K562 (cell line): Measurements from ENCODE around the gene PCDH7. TPM values are rescaled to one million over a fixed set of nuclear protein-coding genes. Genes with fewer than 3 reads are reported as not detected.

Source experiments
- ATAC-seq: fragments of 200-7000 bp; cut with Tn5 transposase; 3 replicates; pipeline ENCODE4 v1.9.1; 2020; ENCODE audit warnings: moderate library complexity
- BruUV-seq: library from RNA; stranded (reverse); fragments of 400-500 nt; replicated peaks from 2 replicates; lab custom pipeline; 2021; lab: Mats Ljungman, UMichigan
- CTCF ChIA-PET: fragments of 300-600 bp; formaldehyde crosslinking; extraction: SDS; loops from one replicate; lab custom pipeline; 2021; ENCODE audit warnings: low intra/inter-chr PET ratio; lab: Yijun Ruan, JAX
- POLR2A ChIA-PET: fragments of 300-600, 350-650 bp; sonication (Branson Sonifier 250); formaldehyde crosslinking; extraction: SDS; loops from one replicate; lab custom pipeline; 2021; ENCODE audit warnings: antibody characterized with exemption, inconsistent platforms; lab: Yijun Ruan, JAX
- DNase-seq, 4 experiments: peaks; one replicate each; pipeline versions ENCODE4 v3.0.0 to v3.0.0-alpha.2; 2011 to 2018; ENCODE audit warnings: low spot score in 3 of 4, mixed read lengths in 3 of 4; ENCODE audit errors: extremely low read depth in 1 of 4
- FAIRE-seq: peaks from 2 replicates; lab custom pipeline; 2011; peaks lifted over from hg19 to GRCh38; lab: Jason Lieb, UNC
- H2AFZ ChIP-seq: 2 replicates; pipeline ENCODE4 v1.6.0; 2011; ENCODE audit warnings: low read depth, low read length, control low read depth, inconsistent platforms
- H3K27ac ChIP-seq: fragments of 200-600 bp; 3 replicates; pipeline ENCODE4 v1.8.0; 2011; ENCODE audit warnings: low read depth, mild to moderate bottlenecking, control low read depth, inconsistent platforms, low read length, moderate library complexity, mixed read lengths; ENCODE audit errors: extremely low read depth
- H3K27me3 ChIP-seq, 2 experiments: fragments of 300-600 bp in 1 of 2; 2 replicates in 1 of 2; 3 replicates in 1 of 2; pipeline versions ENCODE4 v1.6.0 to v1.8.0; 2011; ENCODE audit warnings: inconsistent platforms in 2 of 2, low read length in 2 of 2, mild to moderate bottlenecking in 1 of 2, mixed read lengths in 1 of 2, moderate library complexity in 1 of 2; ENCODE audit not compliant: control insufficient read depth in 2 of 2, insufficient read depth in 2 of 2
- H3K36me3 ChIP-seq: fragments of 300-600 bp; 3 replicates; pipeline ENCODE4 v1.8.0; 2011; ENCODE audit warnings: mild to moderate bottlenecking, low read length, inconsistent platforms; ENCODE audit not compliant: control insufficient read depth, insufficient read depth
- H3K4me1 ChIP-seq, 2 experiments: fragments of 200-600 bp in 1 of 2; replicated peaks in 1 of 2; 2 replicates in 1 of 2; 3 replicates in 1 of 2; pipeline versions ENCODE4 v1.5.1 to v1.8.0; 2011; ENCODE audit warnings: inconsistent platforms in 2 of 2, low read length in 2 of 2, mild to moderate bottlenecking in 1 of 2, mixed read lengths in 1 of 2, moderate library complexity in 1 of 2; ENCODE audit not compliant: control insufficient read depth in 2 of 2, insufficient read depth in 2 of 2
- H3K4me2 ChIP-seq: 2 replicates; pipeline ENCODE4 v1.6.1; 2011; ENCODE audit warnings: low read length, control low read depth, inconsistent platforms, mixed read lengths; ENCODE audit not compliant: insufficient read depth
- H3K4me3 ChIP-seq: fragments of 200-600 bp; sonication (generic), shearing (Covaris generic); 2 replicates; pipeline ENCODE4 v1.5.1; 2016; ENCODE audit warnings: control low read depth, inconsistent platforms
- H3K79me2 ChIP-seq: fragments of 200-600 bp; 3 replicates; pipeline ENCODE4 v1.8.0; 2011; ENCODE audit warnings: low read length, inconsistent platforms; ENCODE audit not compliant: control insufficient read depth, insufficient read depth
- H3K9ac ChIP-seq, 2 experiments: 2 replicates each; pipeline versions ENCODE4 v1.6.0 to v1.6.1; 2011; ENCODE audit warnings: low read depth in 2 of 2, low read length in 2 of 2, control low read depth in 1 of 2, inconsistent platforms in 1 of 2, mild to moderate bottlenecking in 1 of 2, mixed read lengths in 1 of 2; ENCODE audit not compliant: insufficient read depth in 1 of 2
- H3K9me1 ChIP-seq: one replicate; pipeline ENCODE4 v1.6.0; 2011; ENCODE audit warnings: inconsistent platforms, mild to moderate bottlenecking, low read length, moderate library complexity; ENCODE audit not compliant: control insufficient read depth, insufficient read depth
- H3K9me3 ChIP-seq: replicated peaks from 2 replicates; pipeline ENCODE4 v1.5.1; 2011; ENCODE audit warnings: low read depth, low read length, inconsistent platforms; ENCODE audit not compliant: control insufficient read depth, insufficient read depth
- H4K20me1 ChIP-seq: replicated peaks from 2 replicates; pipeline ENCODE4 v1.6.1; 2011; ENCODE audit warnings: low read length, inconsistent platforms, mixed read lengths; ENCODE audit not compliant: control insufficient read depth, insufficient read depth
- DIDO1 ChIP-seq: fragments of 450-650 bp; IDR thresholded peaks from 2 replicates; pipeline ENCODE4 v1.6.1; 2016; ENCODE audit warnings: low read depth, missing biosample characterization, missing genetic modification characterization
- NCOA6 ChIP-seq: fragments of 450-650 bp; IDR thresholded peaks from 2 replicates; pipeline ENCODE4 v1.6.1; 2017; ENCODE audit warnings: mild to moderate bottlenecking
- NR3C1 ChIP-seq: sonication (generic); formaldehyde crosslinking; IDR thresholded peaks from 2 replicates; pipeline ENCODE4 v1.8.1; 2022; ENCODE audit warnings: missing genetic modification reagents
- WGBS: fragments of 100-300 bp; shearing (Covaris generic); methylation state at CpG from one replicate; pipeline ENCODE4 v1.1.6; 2016; ENCODE audit warnings: low coverage, mixed read lengths; ENCODE audit not compliant: insufficient coverage; ENCODE audit errors: missing lambda C conversion rate; 5-methylcytosine and 5-hydroxymethylcytosine counted together
- in situ Hi-C: fragments of 300-500 bp; cut with MboI; formaldehyde crosslinking; loops from 4 replicates; pipeline ENCODE4 v1.15.0; 2018; ENCODE audit warnings: inconsistent platforms, mixed read lengths
- intact Hi-C: fragments of 100-400 bp; cut with micrococcal nuclease; formaldehyde crosslinking; loops from 2 replicates; pipeline ENCODE4 v1.14.2; 2022
- polyA plus RNA-seq, 8 experiments: library from polyadenylated mRNA; depleted of rRNA in 4 of 8; stranded (reverse) in 5 of 8; unstranded in 3 of 8; fragments of >200 nt; fragmentation: Nextera tagmentation in 2 of 8; fragmentation: Illumina TruSeq in 1 of 8; extraction: Ambion mirVana in 2 of 8; extraction: Trizol in 1 of 8; gene quantifications; 2 replicates each; pipeline versions ENCODE4 v1.2.1 to v1.2.3, GENCODE V29; 2011 to 2014; ENCODE audit warnings: inconsistent platforms in 1 of 8, missing spikeins in 1 of 8
- total RNA-seq, 7 experiments: library from RNA; depleted of rRNA in 6 of 7; stranded (reverse); fragments of >200 nt in 6 of 7; fragmentation: Illumina TruSeq in 2 of 7; extraction: Trizol in 2 of 7; gene quantifications; 2 replicates each; pipeline versions ENCODE4 v1.2.1 to v1.2.3, GENCODE V29; 2011 to 2021; ENCODE audit warnings: low replicate concordance in 1 of 7
- TF ChIP-seq, protein P1 (sequence below): fragments of 450-650 bp; conservative IDR thresholded peaks from 2 replicates; pipeline ENCODE4 v1.6.1; 2016; ENCODE audit warnings: missing genetic modification characterization, low read depth, mild to moderate bottlenecking, missing compliant biosample characterization, moderate library complexity

PCDH7 gene
- total and polyA plus RNA-seq, 9 of the 15 experiments (the other 6 are each of a cell fraction or from before 2014, with no cell fraction given) = not detected

DNA sequence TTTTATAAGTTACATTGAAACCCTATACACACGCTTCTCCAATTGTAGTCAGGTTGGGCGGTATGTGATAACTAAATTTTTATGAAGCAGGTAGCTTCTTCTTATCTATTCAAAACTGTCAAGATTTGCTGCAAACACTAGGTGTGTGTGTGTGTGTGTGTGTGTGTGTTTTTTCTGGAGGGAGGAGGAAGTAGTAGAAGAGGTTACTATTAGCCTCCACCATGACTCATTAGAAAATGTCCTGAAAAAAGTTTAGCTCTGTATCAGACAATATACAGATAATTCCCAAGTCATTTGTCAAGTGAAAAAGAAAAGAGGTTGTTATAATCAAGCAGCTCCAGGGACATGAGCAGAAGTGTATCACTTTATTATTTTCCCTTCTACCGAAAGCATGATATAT is 33.9 kb downstream of the PCDH7 start:
- POLR2A ChIA-PET = no interaction called here
- CTCF ChIA-PET = no interaction called here

DNA sequence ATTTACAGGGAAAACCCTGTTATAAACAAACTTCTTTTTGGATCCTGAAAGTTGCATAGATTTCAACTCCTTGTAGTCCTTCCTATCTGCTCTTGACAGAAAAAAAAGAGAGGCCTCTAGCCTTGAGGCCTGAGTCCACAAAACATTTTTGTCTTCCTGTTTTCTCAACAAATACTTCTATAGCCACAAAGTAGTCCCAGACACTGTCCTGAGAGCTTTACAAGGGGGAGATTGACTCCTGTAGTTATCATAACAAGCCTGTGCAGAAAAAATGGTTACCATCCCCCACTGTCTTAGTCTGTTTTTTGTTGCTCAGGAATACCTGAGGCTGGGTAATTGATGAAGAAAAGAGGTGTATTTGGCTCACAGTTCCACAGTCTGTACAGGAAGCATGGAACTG is 35.2 kb downstream of the PCDH7 start:
- H3K4me1 ChIP-seq = no peaks in the 10 kb centered on the region
- no peaks in the 10 kb centered on the region for H3K36me3 ChIP-seq
- TF ChIP-seq DIDO1 (tag) = no peak
- TF ChIP-seq, protein P1, sequence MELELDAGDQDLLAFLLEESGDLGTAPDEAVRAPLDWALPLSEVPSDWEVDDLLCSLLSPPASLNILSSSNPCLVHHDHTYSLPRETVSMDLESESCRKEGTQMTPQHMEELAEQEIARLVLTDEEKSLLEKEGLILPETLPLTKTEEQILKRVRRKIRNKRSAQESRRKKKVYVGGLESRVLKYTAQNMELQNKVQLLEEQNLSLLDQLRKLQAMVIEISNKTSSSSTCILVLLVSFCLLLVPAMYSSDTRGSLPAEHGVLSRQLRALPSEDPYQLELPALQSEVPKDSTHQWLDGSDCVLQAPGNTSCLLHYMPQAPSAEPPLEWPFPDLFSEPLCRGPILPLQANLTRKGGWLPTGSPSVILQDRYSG (tag) = no peak
- no peak for TF ChIP-seq NR3C1 (CRISPR knock-in tag)
- DNase-seq = no peak
- in situ Hi-C loops (no loop called here), intact Hi-C loops (no loop called here)
- no peak overlapping the region for H3K4me2 ChIP-seq
- no peak overlapping the region for H3K9ac ChIP-seq
- H3K9me1 ChIP-seq = no peaks in the 10 kb centered on the region
- no peaks in the 10 kb centered on the region for H3K79me2 ChIP-seq
- H3K9me3 ChIP-seq = no peaks in the 10 kb centered on the region
- no TSS peak for BruUV-seq
- no peak overlapping the region for H3K27ac ChIP-seq
- ATAC-seq = no peak
- H2AFZ ChIP-seq = no peak overlapping the region
- FAIRE-seq = no peak
- CTCF ChIA-PET = no interaction called here
- H4K20me1 ChIP-seq = no peaks in the 10 kb centered on the region
- POLR2A ChIA-PET = no interaction called here
- no peak overlapping the region for H3K4me3 ChIP-seq
- H3K27me3 ChIP-seq = no peaks in the 10 kb centered on the region

More for the DNA sequence above, 33.9 kb downstream of the PCDH7 start:
- Histone ChIP-seq H3K4me3 (no peak overlapping the region), H3K9me3 (no peaks in the 10 kb centered on the region), H4K20me1 (no peaks in the 10 kb centered on the region), H3K9ac (no peak overlapping the region), H3K79me2 (no peaks in the 10 kb centered on the region), H3K4me1 (no peaks in the 10 kb centered on the region), H3K27me3 (no peaks in the 10 kb centered on the region), H3K36me3 (no peaks in the 10 kb centered on the region), H3K27ac (no peak overlapping the region), H2AFZ (no peak overlapping the region), H3K4me2 (no peak overlapping the region), H3K9me1 (no peaks in the 10 kb centered on the region)
- DNase-seq = no peak
- no TSS peak for BruUV-seq
- in situ Hi-C loops = no loop called here
- FAIRE-seq = no peak
- TF ChIP-seq NCOA6 = no peak
- no peak for ATAC-seq
- WGBS = 0% methylated on average over 3 of the region's 3 CpGs
- intact Hi-C loops = no loop called here
